Testis (tissue), 2 donors: ENCODE data around the gene RGS8.

Experiments
- CTCF ChIP-seq, 3 experiments: fragments of 450-650 bp in 2 of 3; fragments of 200-600 bp in 1 of 3; sonication (generic) in 1 of 3; IDR thresholded peaks; one replicate each; pipeline ENCODE4 v1.5.1; 2016 to 2019; ENCODE audit warnings: antibody characterized with exemption in 3 of 3, mild to moderate bottlenecking in 2 of 3, moderate library complexity in 1 of 3
- POLR2A ChIP-seq: fragments of 450-650 bp; IDR thresholded peaks from one replicate; pipeline ENCODE4 v1.6.1; 2017; ENCODE audit warnings: antibody characterized with exemption, mild to moderate bottlenecking, moderate library complexity

GRCh38 chr1:182680408-182680807 lies 4.0 kb downstream of the RGS8 start:
- no peak for TF ChIP-seq CTCF (IDR thresholded peaks at IDR 0.05)
- TF ChIP-seq POLR2A, result no peak
